ENCODE measurements around the gene REST. TPM values are rescaled to one million over a fixed set of nuclear protein-coding genes. Genes with fewer than 3 reads are reported as not detected.

REST gene
- total and polyA plus RNA-seq, 9 of the 15 experiments (the other 6 are each of a cell fraction or from before 2014, with no cell fraction given): 2.9 to 24.0 (median 19.2) TPM

GRCh38 chr4:56978750-56979303 lies 71.1 kb downstream of the REST start, which contains the start of gene POLR2B (continued):
- no peak for TF ChIP-seq ZBTB40 (IDR thresholded peaks at IDR 0.05)
- TF ChIP-seq ZBTB40 (CRISPR knock-in tag; IDR thresholded peaks at IDR 0.05): no peak
- TF ChIP-seq KLF1 (tag; IDR thresholded peaks at IDR 0.05): no peak
- no peak for TF ChIP-seq ELF4 (CRISPR knock-in tag; IDR thresholded peaks at IDR 0.05)
- TF ChIP-seq ZBTB12 (CRISPR knock-in tag; IDR thresholded peaks at IDR 0.05): peak; percentile 77
- no peak for TF ChIP-seq ZBTB49 (CRISPR knock-in tag; IDR thresholded peaks at IDR 0.05; ENCODE audit: borderline replicate concordance)
- peak; percentile 92 for TF ChIP-seq RBFOX2 (IDR thresholded peaks at IDR 0.05; ENCODE audit: low read depth, low read length)
- TF ChIP-seq U2AF2 (optimal IDR thresholded peaks at IDR 0.05; ENCODE audit: low read depth, low read length): no peak
- no peak for TF ChIP-seq ZNF398 (CRISPR knock-in tag; IDR thresholded peaks at IDR 0.05)
- TF ChIP-seq BHLHE40 (IDR thresholded peaks at IDR 0.05; ENCODE audit: low read length): no peak
- no peak for TF ChIP-seq ATF4 (CRISPR knock-in tag; IDR thresholded peaks at IDR 0.05)
- TF ChIP-seq KLF10 (CRISPR knock-in tag; IDR thresholded peaks at IDR 0.05): no peak
- TF ChIP-seq SMARCA5 (IDR thresholded peaks at IDR 0.05): no peak

Measured in K562 (cell line).